HepG2 (cell line): ENCODE results near the gene POLRMT. TPM values are rescaled to one million over a fixed set of nuclear protein-coding genes. Genes with fewer than 3 reads are reported as not detected.
A peak's percentile ranks its signal among the peaks of the same experiment; 100 is the strongest.

Experiments used
- FOXP1 ChIP-seq, 2 experiments: fragments of 450-650 bp in 1 of 2; IDR thresholded peaks; 2 replicates each; pipeline ENCODE4 v1.6.1; 2017 to 2018; ENCODE audit warnings: antibody characterized with exemption in 1 of 2
- IKZF1 ChIP-seq: fragments of 450-650 bp; IDR thresholded peaks from 2 replicates; pipeline ENCODE4 v1.7.1; 2016
- MATR3 ChIP-seq: sonication (generic); formaldehyde crosslinking; IDR thresholded peaks from 2 replicates; pipeline ENCODE4 v1.4.0; 2020; ENCODE audit warnings: missing genetic modification reagents
- MXD4 ChIP-seq: IDR thresholded peaks from 2 replicates; pipeline ENCODE4 v1.6.1; 2016; ENCODE audit warnings: mild to moderate bottlenecking, missing biosample characterization, missing genetic modification reagents
- NCOA1 ChIP-seq: sonication (generic); formaldehyde crosslinking; IDR thresholded peaks from 2 replicates; pipeline ENCODE4 v1.9.0; 2021; ENCODE audit warnings: missing genetic modification reagents
- RARA ChIP-seq: IDR thresholded peaks from 2 replicates; pipeline ENCODE4 v1.6.1; 2016; ENCODE audit warnings: missing genetic modification reagents, missing compliant biosample characterization
- SAP130 ChIP-seq: IDR thresholded peaks from 2 replicates; pipeline ENCODE4 v1.6.1; 2016; ENCODE audit warnings: low read depth
- SKI ChIP-seq: fragments of 450-650 bp; IDR thresholded peaks from one replicate; pipeline ENCODE4 v1.6.1; 2018; ENCODE audit warnings: mild to moderate bottlenecking; ENCODE audit not compliant: partially characterized antibody
- SP1 ChIP-seq, 2 experiments: fragments of 450-650 bp in 1 of 2; sonication (generic) in 1 of 2; formaldehyde crosslinking in 1 of 2; IDR thresholded peaks; 2 replicates each; pipeline versions ENCODE4 v1.4.0 to v1.6.1; 2016 to 2020; ENCODE audit warnings: missing genetic modification reagents in 1 of 2
- TEAD3 ChIP-seq: optimal IDR thresholded peaks from 2 replicates; pipeline ENCODE3; 2016; ENCODE audit warnings: borderline replicate concordance
- TOE1 ChIP-seq: sonication (generic); formaldehyde crosslinking; IDR thresholded peaks from 2 replicates; pipeline ENCODE4 v1.4.0; 2020; ENCODE audit warnings: mild to moderate bottlenecking, missing genetic modification reagents
- ZBTB42 ChIP-seq: sonication (generic); formaldehyde crosslinking; IDR thresholded peaks from 2 replicates; pipeline ENCODE4 v1.5.0; 2020; ENCODE audit warnings: mild to moderate bottlenecking, missing genetic modification reagents
- ZFX ChIP-seq: sonication (generic); formaldehyde crosslinking; IDR thresholded peaks from 2 replicates; pipeline ENCODE4 v1.4.0; 2020; ENCODE audit warnings: mild to moderate bottlenecking, low read depth, missing genetic modification reagents, moderate library complexity
- ZMYM4 ChIP-seq: sonication (generic); formaldehyde crosslinking; IDR thresholded peaks from 2 replicates; pipeline ENCODE4 v1.8.1; 2023; ENCODE audit warnings: mild to moderate bottlenecking, missing genetic modification reagents
- ZNF235 ChIP-seq: sonication (generic); formaldehyde crosslinking; IDR thresholded peaks from 2 replicates; pipeline ENCODE4 v1.8.1; 2023; ENCODE audit warnings: mild to moderate bottlenecking, missing genetic modification reagents, borderline replicate concordance
- ZNF382 ChIP-seq: sonication (generic); formaldehyde crosslinking; IDR thresholded peaks from 2 replicates; pipeline ENCODE4 v1.5.0; 2020; ENCODE audit warnings: missing genetic modification reagents, mild to moderate bottlenecking, borderline replicate concordance
- ZNF510 ChIP-seq: sonication (generic); formaldehyde crosslinking; IDR thresholded peaks from 2 replicates; pipeline ENCODE4 v1.4.0; 2020; ENCODE audit warnings: low read depth, mild to moderate bottlenecking, missing genetic modification reagents
- polyA plus RNA-seq, 8 experiments: library from polyadenylated mRNA; depleted of rRNA in 3 of 8; stranded (reverse) in 7 of 8; unstranded in 1 of 8; fragments of >200 nt; fragmentation: Illumina TruSeq in 4 of 8; extraction: Trizol in 4 of 8; gene quantifications; 2 replicates each; pipeline versions ENCODE4 v1.2.1 to v1.2.3, GENCODE V29; 2011 to 2016; ENCODE audit warnings: low read depth in 4 of 8, missing spikeins in 1 of 8, mixed read lengths in 1 of 8; ENCODE audit not compliant: insufficient read depth in 1 of 8
- total RNA-seq, 5 experiments: library from RNA; depleted of rRNA; stranded (reverse); fragments of >200 nt; fragmentation: Illumina TruSeq; extraction: Trizol; gene quantifications; 2 replicates each; pipeline ENCODE4 v1.2.3, GENCODE V29; 2016; ENCODE audit warnings: low read depth in 1 of 5
- TF ChIP-seq, protein P1 (sequence below): sonication (generic); formaldehyde crosslinking; IDR thresholded peaks from 2 replicates; pipeline ENCODE4 v1.4.0; 2020; ENCODE audit warnings: mild to moderate bottlenecking, missing genetic modification reagents, borderline replicate concordance
- TF ChIP-seq, protein P2 (sequence below): sonication (generic); formaldehyde crosslinking; IDR thresholded peaks from 2 replicates; pipeline ENCODE4 v1.5.0; 2020; ENCODE audit warnings: mild to moderate bottlenecking, missing genetic modification reagents, moderate library complexity
- TF ChIP-seq, protein P3 (sequence below): sonication (generic); formaldehyde crosslinking; IDR thresholded peaks from 2 replicates; pipeline ENCODE4 v1.5.0; 2020; ENCODE audit warnings: missing genetic modification reagents
- TF ChIP-seq, protein P4 (sequence below): sonication (generic); formaldehyde crosslinking; IDR thresholded peaks from 2 replicates; pipeline ENCODE4 v1.4.0; 2020; ENCODE audit warnings: missing genetic modification reagents

The POLRMT gene
- total and polyA plus RNA-seq, 2 of the 13 experiments (the other 11 are each of a cell fraction or from before 2014, with no cell fraction given): 78.0 to 101 TPM

DNA sequence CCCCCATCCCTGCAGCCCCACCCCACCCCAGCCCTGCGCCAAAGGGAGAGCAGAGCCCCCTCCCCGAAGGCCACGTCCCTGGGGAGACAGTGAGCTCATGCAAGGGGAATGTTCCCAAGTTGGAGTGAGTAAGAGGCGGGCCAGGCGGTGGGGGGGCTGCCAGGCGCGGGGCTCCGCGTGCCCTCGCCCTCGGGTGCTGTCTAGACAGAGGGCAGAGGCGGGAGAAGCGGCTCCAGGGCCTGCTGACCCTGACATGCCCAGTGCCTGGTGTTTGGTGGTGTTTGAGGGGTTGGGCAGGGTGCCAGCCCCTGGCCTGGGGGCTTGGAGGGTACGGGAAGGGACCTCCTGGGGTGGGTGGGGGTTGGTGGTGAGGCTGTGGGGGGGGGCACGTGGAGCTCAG is 43.9 kb upstream of the POLRMT start (continued):
- TF ChIP-seq SP1 (IDR thresholded peaks at IDR 0.05) (no peak), SP1 (CRISPR knock-in tag; IDR thresholded peaks at IDR 0.05) (no peak), ZNF235 (CRISPR knock-in tag) (no peak), ZNF510 (CRISPR knock-in tag) (no peak), SAP130 (CRISPR knock-in tag) (0 out of 2 replicates have a peak, but pooled peaks have one; percentile 28), NCOA1 (no peak), FOXP1 (IDR thresholded peaks at IDR 0.05) (no peak), FOXP1 (CRISPR knock-in tag; IDR thresholded peaks at IDR 0.05) (no peak), RARA (CRISPR knock-in tag) (peak; percentile 49), ZNF382 (no peak), ZMYM4 (0 out of 2 replicates have a peak, but pooled peaks have one; percentile 7), TOE1 (CRISPR knock-in tag) (no peak), IKZF1 (no peak), MATR3 (CRISPR knock-in tag) (no peak), SKI (peak; percentile 56), MXD4 (CRISPR knock-in tag) (no peak), ZBTB42 (CRISPR knock-in tag) (no peak), ZFX (CRISPR knock-in tag) (0 out of 2 replicates have a peak, but pooled peaks have one; percentile 26), TEAD3 (CRISPR knock-in tag) (peak; percentile 58)
- TF ChIP-seq, protein P1, sequence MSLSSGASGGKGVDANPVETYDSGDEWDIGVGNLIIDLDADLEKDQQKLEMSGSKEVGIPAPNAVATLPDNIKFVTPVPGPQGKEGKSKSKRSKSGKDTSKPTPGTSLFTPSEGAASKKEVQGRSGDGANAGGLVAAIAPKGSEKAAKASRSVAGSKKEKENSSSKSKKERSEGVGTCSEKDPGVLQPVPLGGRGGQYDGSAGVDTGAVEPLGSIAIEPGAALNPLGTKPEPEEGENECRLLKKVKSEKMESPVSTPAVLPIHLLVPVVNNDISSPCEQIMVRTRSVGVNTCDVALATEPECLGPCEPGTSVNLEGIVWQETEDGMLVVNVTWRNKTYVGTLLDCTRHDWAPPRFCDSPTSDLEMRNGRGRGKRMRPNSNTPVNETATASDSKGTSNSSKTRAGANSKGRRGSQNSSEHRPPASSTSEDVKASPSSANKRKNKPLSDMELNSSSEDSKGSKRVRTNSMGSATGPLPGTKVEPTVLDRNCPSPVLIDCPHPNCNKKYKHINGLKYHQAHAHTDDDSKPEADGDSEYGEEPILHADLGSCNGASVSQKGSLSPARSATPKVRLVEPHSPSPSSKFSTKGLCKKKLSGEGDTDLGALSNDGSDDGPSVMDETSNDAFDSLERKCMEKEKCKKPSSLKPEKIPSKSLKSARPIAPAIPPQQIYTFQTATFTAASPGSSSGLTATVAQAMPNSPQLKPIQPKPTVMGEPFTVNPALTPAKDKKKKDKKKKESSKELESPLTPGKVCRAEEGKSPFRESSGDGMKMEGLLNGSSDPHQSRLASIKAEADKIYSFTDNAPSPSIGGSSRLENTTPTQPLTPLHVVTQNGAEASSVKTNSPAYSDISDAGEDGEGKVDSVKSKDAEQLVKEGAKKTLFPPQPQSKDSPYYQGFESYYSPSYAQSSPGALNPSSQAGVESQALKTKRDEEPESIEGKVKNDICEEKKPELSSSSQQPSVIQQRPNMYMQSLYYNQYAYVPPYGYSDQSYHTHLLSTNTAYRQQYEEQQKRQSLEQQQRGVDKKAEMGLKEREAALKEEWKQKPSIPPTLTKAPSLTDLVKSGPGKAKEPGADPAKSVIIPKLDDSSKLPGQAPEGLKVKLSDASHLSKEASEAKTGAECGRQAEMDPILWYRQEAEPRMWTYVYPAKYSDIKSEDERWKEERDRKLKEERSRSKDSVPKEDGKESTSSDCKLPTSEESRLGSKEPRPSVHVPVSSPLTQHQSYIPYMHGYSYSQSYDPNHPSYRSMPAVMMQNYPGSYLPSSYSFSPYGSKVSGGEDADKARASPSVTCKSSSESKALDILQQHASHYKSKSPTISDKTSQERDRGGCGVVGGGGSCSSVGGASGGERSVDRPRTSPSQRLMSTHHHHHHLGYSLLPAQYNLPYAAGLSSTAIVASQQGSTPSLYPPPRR (CRISPR knock-in tag): no peak
- TF ChIP-seq, protein P2, sequence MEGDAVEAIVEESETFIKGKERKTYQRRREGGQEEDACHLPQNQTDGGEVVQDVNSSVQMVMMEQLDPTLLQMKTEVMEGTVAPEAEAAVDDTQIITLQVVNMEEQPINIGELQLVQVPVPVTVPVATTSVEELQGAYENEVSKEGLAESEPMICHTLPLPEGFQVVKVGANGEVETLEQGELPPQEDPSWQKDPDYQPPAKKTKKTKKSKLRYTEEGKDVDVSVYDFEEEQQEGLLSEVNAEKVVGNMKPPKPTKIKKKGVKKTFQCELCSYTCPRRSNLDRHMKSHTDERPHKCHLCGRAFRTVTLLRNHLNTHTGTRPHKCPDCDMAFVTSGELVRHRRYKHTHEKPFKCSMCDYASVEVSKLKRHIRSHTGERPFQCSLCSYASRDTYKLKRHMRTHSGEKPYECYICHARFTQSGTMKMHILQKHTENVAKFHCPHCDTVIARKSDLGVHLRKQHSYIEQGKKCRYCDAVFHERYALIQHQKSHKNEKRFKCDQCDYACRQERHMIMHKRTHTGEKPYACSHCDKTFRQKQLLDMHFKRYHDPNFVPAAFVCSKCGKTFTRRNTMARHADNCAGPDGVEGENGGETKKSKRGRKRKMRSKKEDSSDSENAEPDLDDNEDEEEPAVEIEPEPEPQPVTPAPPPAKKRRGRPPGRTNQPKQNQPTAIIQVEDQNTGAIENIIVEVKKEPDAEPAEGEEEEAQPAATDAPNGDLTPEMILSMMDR (CRISPR knock-in tag): no peak
- TF ChIP-seq, protein P3, sequence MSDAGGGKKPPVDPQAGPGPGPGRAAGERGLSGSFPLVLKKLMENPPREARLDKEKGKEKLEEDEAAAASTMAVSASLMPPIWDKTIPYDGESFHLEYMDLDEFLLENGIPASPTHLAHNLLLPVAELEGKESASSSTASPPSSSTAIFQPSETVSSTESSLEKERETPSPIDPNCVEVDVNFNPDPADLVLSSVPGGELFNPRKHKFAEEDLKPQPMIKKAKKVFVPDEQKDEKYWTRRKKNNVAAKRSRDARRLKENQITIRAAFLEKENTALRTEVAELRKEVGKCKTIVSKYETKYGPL (CRISPR knock-in tag): no peak
- TF ChIP-seq, protein P4, sequence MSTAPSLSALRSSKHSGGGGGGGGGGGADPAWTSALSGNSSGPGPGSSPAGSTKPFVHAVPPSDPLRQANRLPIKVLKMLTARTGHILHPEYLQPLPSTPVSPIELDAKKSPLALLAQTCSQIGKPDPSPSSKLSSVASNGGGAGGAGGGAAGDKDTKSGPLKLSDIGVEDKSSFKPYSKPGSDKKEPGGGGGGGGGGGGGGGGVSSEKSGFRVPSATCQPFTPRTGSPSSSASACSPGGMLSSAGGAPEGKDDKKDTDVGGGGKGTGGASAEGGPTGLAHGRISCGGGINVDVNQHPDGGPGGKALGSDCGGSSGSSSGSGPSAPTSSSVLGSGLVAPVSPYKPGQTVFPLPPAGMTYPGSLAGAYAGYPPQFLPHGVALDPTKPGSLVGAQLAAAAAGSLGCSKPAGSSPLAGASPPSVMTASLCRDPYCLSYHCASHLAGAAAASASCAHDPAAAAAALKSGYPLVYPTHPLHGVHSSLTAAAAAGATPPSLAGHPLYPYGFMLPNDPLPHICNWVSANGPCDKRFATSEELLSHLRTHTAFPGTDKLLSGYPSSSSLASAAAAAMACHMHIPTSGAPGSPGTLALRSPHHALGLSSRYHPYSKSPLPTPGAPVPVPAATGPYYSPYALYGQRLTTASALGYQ: no peak
